AG04450 (cell line): Measurements from ENCODE around the gene TMEM8B. TPM values are rescaled to one million over a fixed set of nuclear protein-coding genes. Genes with fewer than 3 reads are reported as not detected.

Experiments
- CTCF ChIA-PET: fragments of 300-600, 350-600 bp; formaldehyde crosslinking; extraction: SDS; loops from one replicate; lab custom pipeline; 2022; ENCODE audit warnings: antibody characterized with exemption, inconsistent platforms; lab: Charles Lee
- POLR2A ChIA-PET: fragments of 350-600 bp; formaldehyde crosslinking; extraction: SDS; loops from one replicate; lab custom pipeline; 2021; ENCODE audit warnings: antibody characterized with exemption, inconsistent platforms; lab: Yijun Ruan, JAX
- DNase-seq: peaks from one replicate; pipeline ENCODE4 v3.0.0-alpha.2; 2011; ENCODE audit warnings: low read depth, low spot score
- H3K27ac ChIP-seq: one replicate; pipeline ENCODE4 v1.5.1; 2012; ENCODE audit warnings: low read depth, low read length, control low read depth
- H3K27me3 ChIP-seq: one replicate; pipeline ENCODE4 v1.6.0; 2012; ENCODE audit warnings: low read length; ENCODE audit not compliant: control insufficient read depth, insufficient read depth
- H3K4me3 ChIP-seq: 2 replicates; pipeline ENCODE4 v1.5.1; 2011; ENCODE audit warnings: mild to moderate bottlenecking, low read depth, low read length, control low read depth
- H3K9me3 ChIP-seq: 2 replicates; pipeline ENCODE4 v1.5.1; 2012; ENCODE audit warnings: low read length; ENCODE audit not compliant: control insufficient read depth, insufficient read depth
- CTCF ChIP-seq: IDR thresholded peaks from 2 replicates; pipeline ENCODE4 v1.5.1; 2011; ENCODE audit warnings: low read depth, low read length, control low read depth, inconsistent platforms
- polyA plus RNA-seq: library from polyadenylated mRNA; depleted of rRNA; stranded (reverse); fragments of >200 nt; gene quantifications from 2 replicates; pipeline ENCODE4 v1.2.3, GENCODE V29; 2011

Gene TMEM8B
- polyA plus RNA-seq, 1 experiment = 3.3 TPM

- ChIA-PET CTCF (interaction anchor here (1.2 to 3.3 kb wide), 2 partner anchors 26 to 66 kb away, joined by 3 to 14 read pairs; no protein-coding TSS in a partner anchor), POLR2A (no interaction called here)
- TF ChIP-seq CTCF = no peak
Measured at GRCh38 chr9:35856206-35856605, 27.2 kb downstream of the TMEM8B start.

GRCh38 chr9:35856882-35857281, 27.9 kb downstream of the TMEM8B start:
- POLR2A ChIA-PET = no interaction called here
- DNase-seq = no peak
- H3K4me3 ChIP-seq = no peak overlapping the region
- peaks cover 15% of the 10 kb centered on the region for H3K27me3 ChIP-seq
- CTCF ChIA-PET = interaction anchor here (1.2 to 3.3 kb wide), 3 partner anchors 25 to 66 kb away, joined by 3 to 14 read pairs (median 4); no protein-coding TSS in a partner anchor
- no peak overlapping the region for H3K27ac ChIP-seq
- TF ChIP-seq CTCF = no peak
- H3K9me3 ChIP-seq = no peaks in the 10 kb centered on the region; the same call in 1 of the 2 replicates

More at GRCh38 chr9:35856206-35856605, 27.2 kb downstream of the TMEM8B start:
- Histone ChIP-seq H3K27ac (no peak overlapping the region), H3K4me3 (no peak overlapping the region), H3K27me3 (peaks cover 9% of the 10 kb centered on the region), H3K9me3 (no peaks in the 10 kb centered on the region; the same call in 1 of the 2 replicates)
- no peak for DNase-seq

- peaks cover 21% of the 10 kb centered on the region for H3K27me3 ChIP-seq
- no peak overlapping the region for H3K4me3 ChIP-seq
- CTCF ChIA-PET = interaction anchor here (1.4 to 3.3 kb wide), 2 partner anchors 24 to 68 kb away, joined by 4 to 14 read pairs; no protein-coding TSS in a partner anchor
- no peaks in the 10 kb centered on the region; the same call in 1 of the 2 replicates for H3K9me3 ChIP-seq
- no peak for DNase-seq
- H3K27ac ChIP-seq = no peak overlapping the region
- POLR2A ChIA-PET = interaction anchor here (0.9 kb wide), 1 partner anchor 10 kb away, joined by 3 read pairs; no protein-coding TSS in a partner anchor
- TF ChIP-seq CTCF = no peak
Measured at GRCh38 chr9:35858458-35858857, 29.4 kb downstream of the TMEM8B start.

- no peak overlapping the region for H3K4me3 ChIP-seq
- CTCF ChIA-PET = interaction anchor here (3.3 kb wide), 1 partner anchor 23 kb away, joined by 14 read pairs; no protein-coding TSS in a partner anchor
- DNase-seq = no peak
- H3K27ac ChIP-seq = no peak overlapping the region
- H3K27me3 ChIP-seq = peaks cover 22% of the 10 kb centered on the region
- no peak for TF ChIP-seq CTCF
- H3K9me3 ChIP-seq = no peaks in the 10 kb centered on the region
- POLR2A ChIA-PET = no interaction called here
Measured at GRCh38 chr9:35859310-35859989, 30.4 kb downstream of the TMEM8B start.

GRCh38 chr9:35859990-35860339, 30.9 kb downstream of the TMEM8B start:
- TF ChIP-seq CTCF = no peak
- Histone ChIP-seq H3K27ac (no peak overlapping the region), H3K27me3 (peaks cover 25% of the 10 kb centered on the region), H3K4me3 (no peak overlapping the region), H3K9me3 (no peaks in the 10 kb centered on the region)
- no peak for DNase-seq
- POLR2A ChIA-PET = no interaction called here
- CTCF ChIA-PET = no interaction called here
